Effector CD8-positive, alpha-beta T cell (primary cell): Measurements from ENCODE around the gene TARS3.

ENCODE experiments used
- DNase-seq: peaks from one replicate; lab custom pipeline; 2025; lab: John Stamatoyannopoulos, UW

The TARS3 gene

DNA sequence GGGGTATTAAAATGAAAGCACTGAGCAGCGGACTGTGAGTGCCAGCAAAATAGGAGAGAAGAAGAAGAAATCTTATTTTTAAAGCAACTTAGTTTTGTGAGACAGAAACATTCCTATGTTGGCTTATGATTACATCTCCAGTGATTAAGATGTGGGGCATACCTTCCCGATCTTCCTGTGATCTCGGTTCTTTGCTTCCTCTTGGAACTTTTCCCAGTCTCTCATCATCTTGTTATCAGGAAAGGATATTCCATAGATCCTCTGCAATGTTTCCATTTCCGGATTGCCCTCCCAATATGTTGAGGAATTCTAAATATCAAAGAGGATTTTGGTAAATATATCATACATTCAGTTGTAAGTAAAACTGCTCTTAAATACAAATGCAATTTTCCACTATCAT, 22.2 kb downstream of the TARS3 start:
- no peak for DNase-seq

DNA sequence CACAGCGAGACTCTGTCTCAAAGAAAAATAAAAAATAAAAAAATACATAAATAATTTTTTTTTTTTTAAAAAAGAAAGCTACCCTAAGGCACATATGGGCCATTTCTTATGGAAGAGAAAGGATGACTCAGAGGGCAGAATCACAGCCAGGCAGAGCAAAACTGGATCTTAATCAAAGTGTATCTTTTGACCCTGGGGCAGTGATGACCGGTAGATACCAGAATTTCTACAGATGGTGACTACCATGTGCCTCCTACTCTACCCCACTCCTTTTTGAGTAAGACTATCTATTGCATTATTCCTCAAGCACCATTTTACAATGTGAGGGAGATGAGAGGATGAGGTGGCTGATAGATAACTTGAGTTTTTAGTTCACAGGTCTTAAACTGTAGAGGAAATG, 26.0 kb downstream of the TARS3 start:
- no peak for DNase-seq

DNA sequence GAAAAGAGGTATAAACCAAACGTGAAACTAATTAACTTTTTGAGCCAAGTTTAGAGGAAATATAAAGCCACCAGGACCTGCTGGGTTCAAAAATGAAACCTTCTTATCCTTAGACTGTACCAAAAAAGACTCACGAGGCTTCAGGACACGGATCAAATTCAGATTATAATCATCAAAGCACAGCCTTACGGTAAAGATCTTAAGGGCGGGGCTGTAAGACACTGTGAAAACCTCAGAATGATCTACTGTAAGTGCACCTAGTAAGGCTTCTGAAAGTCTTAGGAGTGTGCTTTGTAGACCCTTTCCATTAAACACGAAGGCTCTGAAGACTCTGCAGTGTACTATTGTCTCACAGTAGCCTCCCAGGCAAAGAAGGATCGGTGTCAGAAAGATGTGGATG, 26.8 kb downstream of the TARS3 start:
- DNase-seq = no peak

DNA sequence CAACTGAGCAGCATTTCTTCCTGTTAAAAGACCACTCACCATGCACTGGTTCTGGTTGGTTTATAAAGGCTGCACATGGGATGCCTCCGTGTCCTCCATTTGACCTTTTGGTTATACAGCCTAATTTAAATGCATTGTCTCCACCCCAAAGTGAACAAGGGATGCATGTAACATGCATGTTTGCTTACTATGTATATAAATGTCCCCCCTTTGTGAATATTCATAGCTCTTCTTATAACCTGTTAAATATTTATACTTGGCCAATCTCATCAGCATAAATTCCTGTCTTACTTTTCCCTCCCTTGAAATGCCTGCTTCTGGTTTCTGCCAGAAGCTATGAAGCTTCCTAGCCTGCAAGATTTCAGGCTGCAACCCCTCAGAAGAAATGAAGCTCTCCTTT, 27.4 kb downstream of the TARS3 start:
- DNase-seq = no peak

DNA sequence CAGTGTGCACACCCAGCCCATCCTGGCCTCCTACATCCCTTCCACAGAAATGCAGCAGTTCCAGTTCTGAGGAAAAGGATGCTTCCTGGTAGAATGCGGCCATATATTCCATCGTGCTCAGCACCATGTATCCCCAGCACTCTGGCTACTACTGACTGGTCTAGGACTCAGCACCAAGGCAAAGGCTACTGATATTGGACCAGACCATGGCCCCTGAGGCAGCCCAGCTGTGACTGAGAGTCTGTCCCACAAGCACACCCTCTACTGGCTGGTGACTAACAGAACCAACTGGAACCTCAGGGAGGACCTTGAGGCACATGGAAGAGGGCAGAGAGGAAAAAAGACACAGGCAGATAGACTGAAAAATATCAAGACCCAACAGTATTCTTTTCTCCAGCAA, 30.0 kb downstream of the TARS3 start:
- no peak for DNase-seq

DNA sequence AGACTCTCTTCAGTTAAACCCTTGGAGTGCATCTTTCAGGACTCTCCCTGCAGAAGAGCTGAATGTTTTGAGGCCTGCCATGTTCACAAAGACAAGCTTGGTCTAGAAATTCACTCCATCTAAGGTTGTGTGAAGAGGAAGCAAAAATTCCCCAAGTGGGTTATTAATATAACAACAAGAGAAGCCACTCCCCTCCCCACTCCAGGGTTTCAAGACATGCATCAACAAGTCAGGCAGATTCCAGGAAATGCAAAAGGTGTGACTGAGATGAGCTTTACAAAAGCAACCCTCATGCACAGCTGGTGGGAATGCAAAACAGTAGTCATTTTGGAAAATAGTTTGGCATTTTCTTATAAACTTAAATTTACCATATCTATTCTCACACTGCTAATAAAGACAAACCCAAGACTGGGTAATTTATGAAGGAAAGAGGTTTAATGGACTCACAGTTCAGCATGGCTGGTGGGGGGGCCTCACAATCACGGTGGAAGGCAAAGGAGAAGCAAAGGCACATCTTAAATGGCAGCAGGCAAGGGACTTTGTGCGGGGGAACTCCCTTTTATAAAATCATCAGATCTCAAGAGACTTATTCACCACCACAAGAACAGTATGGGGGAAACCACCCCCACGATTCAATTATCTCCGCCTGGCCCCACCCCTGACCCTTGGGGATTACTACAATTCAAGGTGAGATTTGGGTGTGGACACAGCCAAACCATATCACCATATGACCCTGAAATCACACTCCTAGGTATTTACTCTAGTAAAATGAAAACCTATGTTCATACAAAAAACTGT, 31.3 kb downstream of the TARS3 start:
- DNase-seq = no peak

DNA sequence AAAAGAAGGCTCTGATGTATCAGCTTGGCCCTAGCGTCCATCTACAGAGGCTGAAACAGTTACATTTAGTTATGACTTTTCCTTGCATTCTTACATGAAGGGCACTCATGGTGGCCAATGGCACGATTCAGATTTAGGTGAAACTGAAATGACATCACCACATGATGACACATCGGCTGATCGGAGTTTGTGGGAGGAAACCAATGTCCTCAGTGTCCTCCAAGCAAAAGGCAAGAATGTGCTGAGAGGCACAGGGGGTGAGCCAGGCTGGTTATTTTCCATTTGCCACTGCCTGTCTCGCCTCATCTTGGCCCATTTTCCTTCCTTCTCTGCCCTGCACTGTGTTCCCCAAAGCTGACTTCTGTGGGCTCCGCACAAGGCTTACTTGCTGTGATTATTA, 34.4 kb downstream of the TARS3 start:
- no peak for DNase-seq

DNA sequence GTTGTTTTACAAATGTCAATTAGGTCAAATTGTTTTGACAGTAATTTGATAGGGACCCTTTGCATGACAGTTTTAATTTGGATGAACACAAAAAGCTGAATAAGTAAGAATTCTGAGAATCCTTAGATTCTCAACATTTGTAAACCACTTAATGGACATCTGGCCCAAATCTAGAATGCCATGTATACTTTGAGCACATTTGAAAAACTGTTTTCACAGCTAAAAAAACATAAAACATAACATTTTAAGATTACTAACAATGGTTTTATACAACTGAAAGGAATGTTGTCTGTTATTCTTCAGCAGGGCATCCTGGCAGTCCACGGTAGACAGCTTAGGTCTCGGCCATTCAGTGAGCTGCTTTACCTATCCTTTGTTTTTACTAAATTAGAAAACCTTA, 37.6 kb downstream of the TARS3 start:
- no peak for DNase-seq

DNA sequence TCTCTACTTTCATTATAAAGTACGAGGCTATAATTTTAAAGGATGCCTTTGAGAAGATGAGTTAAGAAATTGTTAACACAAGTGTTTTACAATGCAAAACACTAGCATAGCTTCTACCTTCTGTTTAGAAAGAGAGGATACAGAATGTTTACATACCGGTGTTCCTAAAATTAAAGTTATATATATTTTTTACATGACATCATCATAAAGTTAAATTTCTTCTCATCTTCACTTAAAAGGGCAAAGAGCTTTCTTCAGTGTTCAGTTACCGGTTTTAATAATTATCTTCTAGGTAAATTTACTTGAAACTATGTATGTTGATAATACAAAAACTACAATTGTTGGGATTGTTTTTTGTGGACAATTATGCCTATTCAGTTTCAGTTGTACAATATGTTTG, 39.4 kb downstream of the TARS3 start:
- DNase-seq = no peak

DNA sequence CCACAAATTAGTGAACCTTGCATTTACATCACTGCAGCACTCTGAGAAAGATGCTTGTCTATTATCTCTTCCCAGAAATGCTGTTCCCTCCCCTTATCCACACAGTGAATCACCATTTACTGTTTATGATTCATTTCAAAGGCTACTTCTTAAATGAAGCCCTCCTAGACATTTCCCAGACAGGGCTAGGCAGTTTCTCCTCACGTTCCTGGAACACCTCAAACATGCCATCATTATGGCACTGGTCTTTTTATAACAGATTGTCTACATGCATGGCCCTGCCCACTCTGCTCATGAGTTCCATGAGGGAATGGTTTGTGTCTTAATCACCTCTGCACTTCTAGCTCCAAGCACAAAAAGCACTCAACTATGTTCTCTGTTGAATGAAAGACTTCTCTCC, 39.9 kb downstream of the TARS3 start:
- DNase-seq = no peak

DNA sequence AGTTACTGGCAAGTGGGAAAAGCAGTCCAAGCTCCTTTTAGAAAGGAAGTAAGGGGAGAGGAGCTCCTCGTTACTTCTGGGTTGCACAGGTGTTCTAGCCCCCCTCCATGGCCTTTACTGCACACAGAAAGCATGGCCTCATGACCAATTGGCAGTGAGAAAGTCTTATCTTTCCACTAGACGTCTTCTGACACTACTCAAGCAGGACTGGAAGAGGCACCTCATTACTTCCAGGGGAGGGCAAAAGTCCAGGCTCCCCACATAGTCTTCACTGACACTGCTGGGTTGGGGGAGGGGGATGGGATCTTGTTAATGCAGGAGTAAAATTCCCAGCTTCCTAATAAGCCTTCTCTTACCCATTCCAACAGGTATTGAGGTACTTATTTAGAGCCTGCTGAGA, 44.5 kb downstream of the TARS3 start:
- DNase-seq = no peak

DNA sequence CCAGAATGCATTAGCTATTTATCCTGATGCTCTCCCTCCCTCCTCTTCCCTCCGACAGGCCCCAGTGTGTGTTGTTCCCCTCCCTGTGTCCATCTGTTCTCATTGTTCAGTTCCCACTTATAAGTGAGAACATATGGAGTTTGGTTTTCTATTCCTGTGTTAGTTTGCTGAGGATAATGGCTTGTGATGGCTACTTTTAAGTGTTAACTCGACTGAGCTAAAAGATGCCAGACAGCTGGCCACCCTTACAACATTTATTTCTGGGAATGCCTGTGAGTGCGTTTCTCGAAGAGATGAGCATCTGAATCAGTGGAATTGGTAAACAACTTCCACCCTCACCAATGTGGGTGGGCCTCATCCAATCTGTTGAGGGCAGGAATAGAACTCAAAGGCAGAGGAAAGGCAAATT, 47.3 kb downstream of the TARS3 start:
- no peak for DNase-seq

DNA sequence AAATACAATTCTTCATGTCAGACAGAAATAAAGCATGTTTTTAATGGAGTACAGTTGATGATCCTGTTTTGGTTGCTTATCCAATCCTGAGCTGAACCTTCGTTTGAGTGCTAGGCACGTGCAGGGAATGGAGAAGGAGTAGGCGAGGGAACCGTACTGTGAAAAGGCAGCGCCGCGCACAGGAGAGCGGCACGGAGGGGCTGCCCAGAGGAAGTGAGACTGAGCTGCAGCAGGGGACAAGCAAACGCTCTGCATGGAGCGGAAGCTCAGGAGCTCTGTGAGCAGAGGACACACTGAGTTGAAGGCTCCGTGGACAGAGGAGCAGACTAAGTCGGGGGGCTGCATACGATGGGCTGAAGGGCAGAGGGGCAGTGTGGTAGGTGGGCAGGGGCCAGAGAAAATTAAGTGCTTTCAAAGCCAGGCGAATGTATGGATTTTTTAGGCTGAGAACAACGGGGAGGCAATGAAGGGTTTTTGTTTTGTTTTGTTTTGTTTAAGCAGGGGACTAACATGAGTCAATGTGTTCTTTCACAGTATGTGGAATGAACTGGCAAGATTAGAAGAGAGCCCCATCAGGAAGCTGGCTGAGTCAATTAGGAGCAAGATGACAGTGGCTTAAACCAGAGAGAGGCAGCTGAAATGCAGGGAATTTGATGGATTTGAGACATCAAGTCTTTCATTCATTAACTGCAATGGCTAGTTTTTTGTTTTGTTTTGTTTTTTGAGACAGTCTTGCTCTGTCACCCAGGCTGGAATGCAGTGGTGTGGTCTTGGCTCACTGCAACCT, 48.3 kb downstream of the TARS3 start:
- DNase-seq = no peak

DNA sequence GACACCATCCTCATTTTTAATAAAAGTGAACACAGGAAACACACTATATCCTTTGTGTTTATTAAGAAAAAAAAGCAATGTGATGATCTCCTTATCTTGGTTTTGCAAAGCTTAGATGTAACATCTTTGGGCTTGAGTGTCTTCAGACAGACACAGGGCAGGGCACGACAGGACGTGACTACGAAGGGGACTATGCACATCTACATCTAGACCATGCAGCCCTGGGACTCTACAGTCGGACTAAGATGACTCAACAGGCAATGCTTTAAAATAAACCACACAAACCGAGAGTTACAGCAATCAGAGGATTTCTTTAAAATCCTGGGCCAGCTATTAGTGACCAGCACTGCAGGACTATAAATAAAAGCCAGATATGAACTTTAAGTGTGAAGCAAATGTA, 49.3 kb downstream of the TARS3 start:
- DNase-seq = no peak

DNA sequence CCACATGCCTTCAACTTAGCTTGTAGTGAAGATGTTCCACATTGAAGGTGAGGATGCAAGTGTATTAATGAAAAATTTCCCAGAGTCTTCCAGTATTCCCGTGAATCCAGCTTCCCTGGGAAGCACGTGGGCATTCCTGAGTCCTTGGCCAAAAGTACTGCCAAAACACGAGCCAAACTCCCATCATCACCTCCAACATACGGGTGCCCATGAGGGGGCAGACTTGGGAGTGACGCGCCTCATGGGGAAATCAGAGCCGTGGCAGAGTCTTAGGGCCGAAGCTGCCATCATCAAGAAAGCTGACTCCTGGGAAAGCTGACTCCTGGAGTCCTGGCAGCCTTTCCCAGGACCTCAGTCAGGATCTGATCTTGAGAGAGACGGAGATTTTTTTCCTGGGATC, 52.0 kb downstream of the TARS3 start:
- no peak for DNase-seq

DNA sequence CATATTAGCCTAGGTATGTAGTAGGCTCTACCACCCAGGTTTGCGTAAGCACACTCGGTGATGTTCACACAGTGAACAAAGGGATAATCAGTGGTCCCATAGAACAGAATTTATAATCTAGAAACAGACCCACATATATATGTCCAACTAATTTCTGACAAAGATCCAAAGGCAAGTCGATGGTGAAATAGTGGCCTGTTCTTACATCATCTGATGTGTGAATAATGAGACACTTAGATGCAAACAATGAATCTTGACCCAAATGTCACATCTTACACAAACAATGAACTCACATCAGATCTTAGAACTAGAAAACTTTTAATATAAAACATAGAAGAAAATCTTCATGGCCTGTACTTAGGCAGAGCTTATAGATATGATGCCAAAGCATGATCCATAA, 54.5 kb downstream of the TARS3 start:
- DNase-seq = no peak

DNA sequence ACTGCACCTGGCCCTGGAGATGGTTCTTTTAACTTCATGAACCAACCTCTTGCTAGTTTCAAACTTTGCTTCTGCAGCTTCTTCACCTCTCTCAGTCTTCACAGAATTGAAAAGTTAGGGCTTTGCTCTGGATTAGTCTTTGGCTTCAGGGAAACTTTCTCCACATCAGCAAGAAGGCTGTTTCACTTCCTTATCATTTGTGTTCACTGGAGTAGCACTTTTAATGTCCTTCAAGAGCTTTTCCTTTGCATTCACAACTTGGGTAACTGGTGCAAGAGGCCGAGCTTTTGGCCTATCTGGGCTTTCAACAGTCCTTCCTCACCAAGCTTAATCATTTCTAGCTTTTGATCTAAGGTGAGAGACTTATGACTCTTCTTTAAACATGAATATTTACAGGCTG, 56.4 kb downstream of the TARS3 start:
- no peak for DNase-seq

DNA sequence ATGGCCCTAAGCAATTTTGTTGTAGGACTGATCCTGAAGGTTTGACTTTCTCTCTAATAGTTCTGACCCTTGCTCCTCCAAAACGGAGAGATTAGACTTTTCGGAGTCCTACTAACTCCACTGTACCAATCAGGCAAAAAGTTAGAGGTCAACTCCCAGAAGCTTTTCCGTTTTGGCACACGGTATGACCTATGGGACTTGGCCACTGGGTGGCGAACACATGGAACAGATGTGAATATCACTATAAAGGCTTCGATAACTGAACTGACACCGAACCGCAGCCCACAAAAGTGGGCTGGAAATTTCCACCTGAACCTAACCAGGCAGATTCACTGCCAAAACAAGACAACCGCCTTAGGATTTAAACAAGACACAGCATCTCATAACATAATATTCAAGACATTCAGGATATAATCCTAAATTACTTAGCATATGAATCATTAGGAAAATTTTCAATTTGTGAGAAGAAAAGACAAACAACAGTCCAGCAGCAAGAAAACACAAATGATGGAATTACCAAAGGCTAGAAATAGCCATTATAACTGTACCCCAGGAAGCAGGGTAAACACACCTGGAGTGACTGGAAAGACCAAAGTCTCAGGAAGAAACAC, 59.9 kb downstream of the TARS3 start:
- DNase-seq = no peak

DNA sequence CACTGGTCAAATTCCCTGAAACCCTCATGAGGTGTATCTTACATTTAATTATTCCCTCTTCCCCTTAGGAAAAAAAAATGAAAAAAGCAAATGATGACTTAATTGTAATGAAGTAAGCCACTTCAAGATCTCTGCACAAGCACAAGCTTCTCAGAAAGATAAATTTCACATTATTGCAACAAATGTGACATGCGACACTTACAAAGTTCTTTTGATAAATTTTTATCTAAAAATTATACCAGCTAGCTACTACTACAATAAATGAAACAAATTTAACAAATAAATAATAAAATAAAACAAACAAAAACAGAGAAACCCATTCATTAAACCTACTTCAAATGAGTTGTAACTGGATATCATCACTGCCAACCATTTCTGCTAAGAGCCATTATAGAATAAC, 62.1 kb downstream of the TARS3 start:
- DNase-seq = no peak

DNA sequence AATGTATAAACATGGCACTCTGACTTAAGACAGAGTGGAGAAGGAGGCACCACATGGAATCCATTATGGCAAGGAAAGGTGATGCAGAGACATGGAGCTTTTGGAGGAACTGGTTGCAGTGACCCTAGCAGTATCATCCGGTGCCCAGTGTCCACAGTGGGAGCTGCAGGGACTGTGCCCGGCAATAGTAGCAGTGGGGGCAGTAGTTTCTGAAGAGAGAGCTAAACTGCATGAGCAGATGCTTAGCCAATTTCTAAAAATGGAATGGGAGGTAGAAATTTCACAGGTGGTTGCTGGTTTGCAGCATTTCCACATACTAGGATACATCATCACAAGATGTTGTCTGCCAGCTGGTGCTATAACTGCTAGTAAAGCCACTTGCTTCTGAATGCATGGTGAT, 64.3 kb downstream of the TARS3 start:
- DNase-seq = no peak

DNA sequence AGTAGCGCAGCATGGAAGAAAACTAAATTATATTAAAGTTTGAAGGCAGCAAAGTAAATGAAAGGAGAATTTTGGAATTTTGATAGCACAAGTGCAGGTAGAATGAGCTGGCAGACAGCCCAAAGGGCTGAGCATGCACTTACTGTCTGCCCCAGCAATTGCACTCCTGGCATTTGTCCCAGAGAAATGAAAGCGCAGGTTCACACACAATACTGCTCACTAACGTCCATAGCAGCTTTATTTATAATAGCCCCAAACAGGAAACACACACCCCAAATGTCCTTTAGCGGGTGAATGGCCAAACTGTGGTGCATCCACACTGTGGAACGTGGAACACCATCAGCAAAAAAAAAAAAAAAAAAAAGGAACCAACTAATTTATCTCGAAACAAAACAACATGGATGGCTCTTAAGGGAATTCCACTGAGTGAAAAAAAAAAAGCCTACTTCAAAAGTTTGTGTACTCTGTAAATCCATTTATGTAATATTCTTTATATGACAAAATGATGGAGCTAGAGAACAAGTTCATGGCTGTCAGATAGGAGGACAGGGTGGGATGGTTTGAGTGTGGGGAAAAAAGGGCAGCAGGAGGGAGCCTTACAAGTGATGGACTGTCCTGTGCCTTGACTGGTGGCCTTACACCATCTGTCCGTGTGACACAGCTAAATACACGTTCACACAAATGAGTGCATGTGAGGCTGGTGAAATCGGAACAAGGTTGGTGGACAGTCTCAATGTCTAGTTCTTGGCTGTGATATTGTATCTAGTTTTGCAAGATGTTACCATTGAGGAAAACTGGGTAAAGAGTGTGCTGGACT, 66.1 kb downstream of the TARS3 start:
- DNase-seq = no peak

DNA sequence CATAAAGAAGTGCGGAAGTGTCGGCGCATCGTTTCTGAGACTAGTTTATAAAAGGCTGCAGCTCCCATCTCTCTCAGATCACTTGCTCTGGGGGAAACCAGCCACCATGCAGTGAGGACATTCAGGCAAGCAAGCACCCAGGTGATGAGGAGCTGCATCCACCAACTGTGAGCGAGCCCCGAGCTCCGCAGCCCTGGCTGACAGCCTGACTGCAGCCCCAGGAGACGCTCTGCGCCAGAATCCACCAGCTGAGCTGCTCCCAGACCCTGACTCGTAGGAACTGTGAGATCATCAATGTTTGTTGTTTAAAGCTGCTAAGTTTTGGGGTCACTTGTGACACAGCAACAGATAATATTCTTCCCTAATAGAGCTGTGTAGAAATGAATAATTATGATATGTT, 67.1 kb downstream of the TARS3 start:
- DNase-seq = no peak
